Skeletal muscle tissue (tissue), 4 donors: ENCODE data around the gene PRDM10. TPM values are rescaled to one million over a fixed set of nuclear protein-coding genes. Genes with fewer than 3 reads are reported as not detected.

Source experiments
- H3K27ac ChIP-seq: one replicate; pipeline ENCODE4 v1.7.0; 2013; ENCODE audit warnings: mild to moderate bottlenecking, low read depth, low read length, inconsistent platforms
- H3K27me3 ChIP-seq, 3 donors: one replicate each; pipeline ENCODE4 v1.7.0; 2013; ENCODE audit warnings: low read length in 3 of 3; ENCODE audit not compliant: control insufficient read depth in 3 of 3, insufficient read depth in 3 of 3
- H3K36me3 ChIP-seq, 3 donors: one replicate each; pipeline ENCODE4 v1.7.0; 2013; ENCODE audit warnings: low read length in 3 of 3; ENCODE audit not compliant: control insufficient read depth in 3 of 3, insufficient read depth in 3 of 3
- H3K4me1 ChIP-seq, 3 donors: one replicate each; pipeline ENCODE4 v1.7.0; 2013; ENCODE audit warnings: low read length in 3 of 3, mild to moderate bottlenecking in 3 of 3; ENCODE audit not compliant: control insufficient read depth in 3 of 3, insufficient read depth in 3 of 3
- H3K4me3 ChIP-seq, 3 donors: one replicate each; pipeline ENCODE4 v1.7.0; 2013; ENCODE audit warnings: low read length in 3 of 3
- H3K9ac ChIP-seq, 3 donors: one replicate each; pipeline ENCODE4 v1.7.0; 2013; ENCODE audit warnings: low read length in 3 of 3, mild to moderate bottlenecking in 3 of 3, moderate library complexity in 2 of 3, low read depth in 1 of 3
- H3K9me3 ChIP-seq, 3 donors: one replicate each; pipeline ENCODE4 v1.7.0; 2013; ENCODE audit warnings: low read length in 3 of 3; ENCODE audit not compliant: control insufficient read depth in 3 of 3
- total RNA-seq: library from RNA; depleted of rRNA; stranded (reverse); fragments of >200 nt; gene quantifications from one replicate; pipeline ENCODE4 v1.2.3, GENCODE V29; 2014
- donor health status: Osteomylitis.

PRDM10 gene
- total RNA-seq, 1 donor from 2014 or later: 4.2 TPM

- peaks cover 6 to 14% (median 12%) of the 10 kb centered on the region in 3 donors for H3K36me3 ChIP-seq
- H3K4me3 ChIP-seq: no peak overlapping the region
- no peaks in the 10 kb centered on the region for H3K27me3 ChIP-seq
- H3K9ac ChIP-seq: no peak overlapping the region
- no peak overlapping the region for H3K27ac ChIP-seq
- no peaks in the 10 kb centered on the region for H3K4me1 ChIP-seq
- no peaks in the 10 kb centered on the region for H3K9me3 ChIP-seq
These were observed 63.1 kb downstream of the PRDM10 start for GRCh38 chr11:129939510-129939909.

- Histone ChIP-seq H3K4me1 (no peaks in the 10 kb centered on the region), H3K9me3 (no peaks in the 10 kb centered on the region), H3K36me3 (peaks cover 5 to 14% (median 12%) of the 10 kb centered on the region in 3 donors), H3K4me3 (no peak overlapping the region), H3K9ac (no peak overlapping the region), H3K27me3 (no peaks in the 10 kb centered on the region), H3K27ac (no peak overlapping the region)
These were observed 63.9 kb downstream of the PRDM10 start for GRCh38 chr11:129938764-129939163.

- peaks cover 8 to 17% (median 14%) of the 10 kb centered on the region in 3 donors for H3K36me3 ChIP-seq
- no peak overlapping the region for H3K4me3 ChIP-seq
- no peak overlapping the region for H3K9ac ChIP-seq
These were observed 64.9 kb downstream of the PRDM10 start for GRCh38 chr11:129937592-129938238.

GRCh38 chr11:129935723-129936122, 66.9 kb downstream of the PRDM10 start:
- Histone ChIP-seq H3K9ac (no peak overlapping the region), H3K36me3 (peaks cover 9 to 16% (median 13%) of the 10 kb centered on the region in 3 donors), H3K4me1 (no peaks in the 10 kb centered on the region)

More at GRCh38 chr11:129937592-129938238, 64.9 kb downstream of the PRDM10 start:
- no peaks in the 10 kb centered on the region for H3K27me3 ChIP-seq
- no peak overlapping the region for H3K27ac ChIP-seq
- H3K9me3 ChIP-seq: no peaks in the 10 kb centered on the region
- no peaks in the 10 kb centered on the region for H3K4me1 ChIP-seq

GRCh38 chr11:129933891-129934290, 68.7 kb downstream of the PRDM10 start:
- no peak overlapping the region for H3K9ac ChIP-seq
- H3K9me3 ChIP-seq: no peaks in the 10 kb centered on the region
- H3K4me3 ChIP-seq: no peak overlapping the region
- no peak overlapping the region for H3K27ac ChIP-seq
- no peaks in the 10 kb centered on the region for H3K4me1 ChIP-seq
- H3K27me3 ChIP-seq: no peaks in the 10 kb centered on the region
- H3K36me3 ChIP-seq: peaks cover 15 to 26% (median 24%) of the 10 kb centered on the region in 3 donors

More at GRCh38 chr11:129935723-129936122, 66.9 kb downstream of the PRDM10 start:
- no peak overlapping the region for H3K4me3 ChIP-seq
- no peaks in the 10 kb centered on the region for H3K9me3 ChIP-seq
- H3K27me3 ChIP-seq: no peaks in the 10 kb centered on the region
- H3K27ac ChIP-seq: no peak overlapping the region

- Histone ChIP-seq H3K36me3 (peaks cover 15 to 26% (median 24%) of the 10 kb centered on the region in 3 donors), H3K9me3 (no peaks in the 10 kb centered on the region), H3K4me3 (no peak overlapping the region), H3K27ac (no peak overlapping the region), H3K9ac (no peak overlapping the region), H3K27me3 (no peaks in the 10 kb centered on the region), H3K4me1 (no peaks in the 10 kb centered on the region)
These were observed 69.4 kb downstream of the PRDM10 start for GRCh38 chr11:129933262-129933661.

- no peak overlapping the region for H3K4me3 ChIP-seq
- no peak overlapping the region for H3K9ac ChIP-seq
- no peaks in the 10 kb centered on the region for H3K27me3 ChIP-seq
- H3K4me1 ChIP-seq: no peaks in the 10 kb centered on the region
- no peaks in the 10 kb centered on the region for H3K9me3 ChIP-seq
- H3K36me3 ChIP-seq: peaks cover 15 to 26% (median 24%) of the 10 kb centered on the region in 3 donors
- H3K27ac ChIP-seq: no peak overlapping the region
These were observed 70.1 kb downstream of the PRDM10 start for GRCh38 chr11:129932381-129933067.

- peaks cover 15 to 26% (median 24%) of the 10 kb centered on the region in 3 donors for H3K36me3 ChIP-seq
- no peaks in the 10 kb centered on the region for H3K9me3 ChIP-seq
- no peak overlapping the region for H3K4me3 ChIP-seq
- no peak overlapping the region for H3K27ac ChIP-seq
- no peak overlapping the region for H3K9ac ChIP-seq
- no peaks in the 10 kb centered on the region for H3K27me3 ChIP-seq
- H3K4me1 ChIP-seq: no peaks in the 10 kb centered on the region
These were observed 71.9 kb downstream of the PRDM10 start for GRCh38 chr11:129930743-129931142.

GRCh38 chr11:129930296-129930695, 72.3 kb downstream of the PRDM10 start:
- H3K27me3 ChIP-seq: no peaks in the 10 kb centered on the region
- H3K4me1 ChIP-seq: no peaks in the 10 kb centered on the region
- no peak overlapping the region for H3K9ac ChIP-seq
- peaks cover 15 to 26% (median 24%) of the 10 kb centered on the region in 3 donors for H3K36me3 ChIP-seq
- H3K4me3 ChIP-seq: no peak overlapping the region
- H3K9me3 ChIP-seq: no peaks in the 10 kb centered on the region
- no peak overlapping the region for H3K27ac ChIP-seq

- no peak overlapping the region for H3K27ac ChIP-seq
- H3K27me3 ChIP-seq: no peaks in the 10 kb centered on the region
- H3K4me1 ChIP-seq: no peaks in the 10 kb centered on the region
- H3K4me3 ChIP-seq: no peak overlapping the region
- no peaks in the 10 kb centered on the region for H3K9me3 ChIP-seq
- H3K9ac ChIP-seq: no peak overlapping the region
- peaks cover 13 to 29% (median 24%) of the 10 kb centered on the region in 3 donors for H3K36me3 ChIP-seq
These were observed 72.9 kb downstream of the PRDM10 start for GRCh38 chr11:129929721-129930120.
